ENCODE results near the gene STX1A. TPM values are rescaled to one million over a fixed set of nuclear protein-coding genes. Genes with fewer than 3 reads are reported as not detected.

STX1A gene
- total and polyA plus RNA-seq, 2 experiments from 2014 or later = 10.9 to 12.0 TPM

- no peaks in the 10 kb centered on the region for H3K27me3 ChIP-seq (replicated peaks; ENCODE audit: insufficient read depth)
- no peak overlapping the region for H3K27ac ChIP-seq
- no peaks in the 10 kb centered on the region for H3K9me2 ChIP-seq (ENCODE audit: insufficient read depth)
- WGBS, 2 experiments (ENCODE audit: low coverage in 1 of 2, low lambda C conversion rate in 2 of 2, missing lambda C conversion rate in 2 of 2) = 97 to 99% methylated on average over 13 to 16 of the region's 16 CpGs
- in situ Hi-C loops (cut with MboI) = no loop called here
- H3K4me2 ChIP-seq (ENCODE audit: unreplicated experiment) = no peak overlapping the region
- peaks cover 13% of the 10 kb centered on the region for H4K20me1 ChIP-seq (ENCODE audit: insufficient read depth)
- no peak overlapping the region for H2AFZ ChIP-seq
- peaks cover 76% of the 10 kb centered on the region for H3K79me2 ChIP-seq (ENCODE audit: insufficient read depth)
- no peak overlapping the region for H3K9ac ChIP-seq
- H3K4me3 ChIP-seq = no peak overlapping the region
- H3K4me1 ChIP-seq (ENCODE audit: insufficient read depth) = no peaks in the 10 kb centered on the region
- H3K36me3 ChIP-seq (ENCODE audit: low read depth) = no peaks in the 10 kb centered on the region; the same call in 1 of the 2 replicates
- TF ChIP-seq EZH2phosphoT487 (IDR thresholded peaks at IDR 0.05; ENCODE audit: insufficient read depth, low read depth) = no peak
- TF ChIP-seq EZH2 (IDR thresholded peaks at IDR 0.05; ENCODE audit: insufficient read depth, poor library complexity, severe bottlenecking) = no peak
- H3F3A ChIP-seq (ENCODE audit: insufficient read depth) = no peaks in the 10 kb centered on the region
- H3K9me3 ChIP-seq (ENCODE audit: low read depth) = no peaks in the 10 kb centered on the region
- no peak for DNase-seq
These were observed 10.4 kb downstream of the STX1A start for GRCh38 chr7:73708961-73709549.

- no peak overlapping the region for H3K27ac ChIP-seq
These were observed 12.3 kb downstream of the STX1A start for GRCh38 chr7:73707045-73707631.

GRCh38 chr7:73706126-73707044 lies 13.1 kb downstream of the STX1A start:
- Histone ChIP-seq H3K36me3 (ENCODE audit: low read depth) (peaks cover 8% of the 10 kb centered on the region; the same call in 1 of the 2 replicates), H3K79me2 (ENCODE audit: insufficient read depth) (peaks cover 49% of the 10 kb centered on the region)
- in situ Hi-C loops (cut with MboI) = no loop called here

More at GRCh38 chr7:73707045-73707631, 12.3 kb downstream of the STX1A start:
- Histone ChIP-seq H2AFZ (no peak overlapping the region), H3K4me2 (ENCODE audit: unreplicated experiment) (no peak overlapping the region), H3K36me3 (ENCODE audit: low read depth) (peaks cover 5% of the 10 kb centered on the region; the same call in 1 of the 2 replicates), H4K20me1 (ENCODE audit: insufficient read depth) (peaks cover 5% of the 10 kb centered on the region), H3K27me3 (replicated peaks; ENCODE audit: insufficient read depth) (no peaks in the 10 kb centered on the region), H3K9me2 (ENCODE audit: insufficient read depth) (no peaks in the 10 kb centered on the region), H3F3A (ENCODE audit: insufficient read depth) (no peaks in the 10 kb centered on the region), H3K4me3 (no peak overlapping the region), H3K79me2 (ENCODE audit: insufficient read depth) (peaks cover 56% of the 10 kb centered on the region), H3K9ac (no peak overlapping the region), H3K4me1 (ENCODE audit: insufficient read depth) (no peaks in the 10 kb centered on the region), H3K9me3 (ENCODE audit: low read depth) (no peaks in the 10 kb centered on the region)
- DNase-seq = no peak
- in situ Hi-C loops (cut with MboI) = no loop called here
- 80 to 84% methylated on average over 15 of the region's 15 CpGs for WGBS, 2 experiments (ENCODE audit: low coverage in 1 of 2, low lambda C conversion rate in 2 of 2, missing lambda C conversion rate in 2 of 2)
- no peak for TF ChIP-seq EZH2phosphoT487 (IDR thresholded peaks at IDR 0.05; ENCODE audit: insufficient read depth, low read depth)
- TF ChIP-seq EZH2 (IDR thresholded peaks at IDR 0.05; ENCODE audit: insufficient read depth, poor library complexity, severe bottlenecking) = no peak

GRCh38 chr7:73705551-73705920 lies 13.9 kb downstream of the STX1A start:
- no peaks in the 10 kb centered on the region for H3F3A ChIP-seq (ENCODE audit: insufficient read depth)
- H3K4me1 ChIP-seq (ENCODE audit: insufficient read depth) = no peaks in the 10 kb centered on the region
- no peak for DNase-seq
- H3K9me2 ChIP-seq (ENCODE audit: insufficient read depth) = no peaks in the 10 kb centered on the region
- TF ChIP-seq EZH2 (IDR thresholded peaks at IDR 0.05; ENCODE audit: insufficient read depth, poor library complexity, severe bottlenecking) = no peak
- no peak for TF ChIP-seq EZH2phosphoT487 (IDR thresholded peaks at IDR 0.05; ENCODE audit: insufficient read depth, low read depth)
- H3K27me3 ChIP-seq (replicated peaks; ENCODE audit: insufficient read depth) = no peaks in the 10 kb centered on the region
- in situ Hi-C loops (cut with MboI) = no loop called here
- peaks cover 8% of the 10 kb centered on the region; the same call in 1 of the 2 replicates for H3K36me3 ChIP-seq (ENCODE audit: low read depth)
- H3K4me3 ChIP-seq = no peak overlapping the region
- H3K79me2 ChIP-seq (ENCODE audit: insufficient read depth) = peaks cover 40% of the 10 kb centered on the region
- no peak overlapping the region for H3K4me2 ChIP-seq (ENCODE audit: unreplicated experiment)
- no peak overlapping the region for H3K9ac ChIP-seq
- WGBS, 2 experiments (ENCODE audit: low coverage in 1 of 2, low lambda C conversion rate in 2 of 2, missing lambda C conversion rate in 2 of 2) = 96 to 99% methylated on average over 8 to 10 of the region's 10 CpGs
- no peak overlapping the region for H2AFZ ChIP-seq
- no peak overlapping the region for H3K27ac ChIP-seq
- H3K9me3 ChIP-seq (ENCODE audit: low read depth) = no peaks in the 10 kb centered on the region
- H4K20me1 ChIP-seq (ENCODE audit: insufficient read depth) = no peaks in the 10 kb centered on the region

More at GRCh38 chr7:73706126-73707044, 13.1 kb downstream of the STX1A start:
- H3K9me2 ChIP-seq (ENCODE audit: insufficient read depth) = no peaks in the 10 kb centered on the region
- H3F3A ChIP-seq (ENCODE audit: insufficient read depth) = no peaks in the 10 kb centered on the region
- peak; percentile 49 for DNase-seq
- no peaks in the 10 kb centered on the region for H3K4me1 ChIP-seq (ENCODE audit: insufficient read depth)
- no peak for TF ChIP-seq EZH2 (IDR thresholded peaks at IDR 0.05; ENCODE audit: insufficient read depth, poor library complexity, severe bottlenecking)
- no peak for TF ChIP-seq EZH2phosphoT487 (IDR thresholded peaks at IDR 0.05; ENCODE audit: insufficient read depth, low read depth)
- H3K4me2 ChIP-seq (ENCODE audit: unreplicated experiment) = no peak overlapping the region
- no peak overlapping the region for H2AFZ ChIP-seq
- H3K4me3 ChIP-seq = no peak overlapping the region
- 84 to 88% methylated on average over 21 to 25 of the region's 25 CpGs for WGBS, 2 experiments (ENCODE audit: low coverage in 1 of 2, low lambda C conversion rate in 2 of 2, missing lambda C conversion rate in 2 of 2)
- no peak overlapping the region for H3K27ac ChIP-seq
- no peaks in the 10 kb centered on the region for H3K27me3 ChIP-seq (replicated peaks; ENCODE audit: insufficient read depth)
- no peaks in the 10 kb centered on the region for H3K9me3 ChIP-seq (ENCODE audit: low read depth)
- peaks cover 5% of the 10 kb centered on the region for H4K20me1 ChIP-seq (ENCODE audit: insufficient read depth)
- H3K9ac ChIP-seq = no peak overlapping the region
